HepG2 (cell line): Measurements from ENCODE around the gene HAGH. TPM values are rescaled to one million over a fixed set of nuclear protein-coding genes. Genes with fewer than 3 reads are reported as not detected.

Experiments
- AGO2 ChIP-seq: fragments of 200-400 bp; formaldehyde crosslinking; optimal IDR thresholded peaks from 2 replicates; pipeline ENCODE3; 2017; ENCODE audit warnings: mild to moderate bottlenecking, low read depth, low read length, moderate library complexity
- ARNTL ChIP-seq: sonication (generic); formaldehyde crosslinking; IDR thresholded peaks from 2 replicates; pipeline ENCODE4 v1.4.0; 2020; ENCODE audit warnings: mild to moderate bottlenecking, missing genetic modification reagents
- ATM ChIP-seq: fragments of 450-650 bp; IDR thresholded peaks from 2 replicates; pipeline ENCODE4 v1.7.1; 2017; ENCODE audit warnings: mild to moderate bottlenecking, borderline replicate concordance
- HNF4G ChIP-seq, 2 experiments: sonication (generic) in 1 of 2; formaldehyde crosslinking in 1 of 2; IDR thresholded peaks; 2 replicates each; pipeline versions ENCODE4 v1.4.0 to v1.6.1; 2011 to 2020; ENCODE audit warnings: borderline replicate concordance in 2 of 2, low read depth in 2 of 2, mild to moderate bottlenecking in 2 of 2, low read length in 1 of 2, missing genetic modification reagents in 1 of 2, moderate library complexity in 1 of 2
- KLF12 ChIP-seq: sonication (generic); formaldehyde crosslinking; IDR thresholded peaks from 2 replicates; pipeline ENCODE4 v1.4.0; 2020; ENCODE audit warnings: missing genetic modification reagents, borderline replicate concordance
- MBNL3 ChIP-seq: fragments of 250-450 bp; sonication (Bioruptor Pico); conservative IDR thresholded peaks from 2 replicates; pipeline ENCODE4 v1.8.0; 2022; ENCODE audit warnings: mild to moderate bottlenecking, inconsistent platforms
- NONO ChIP-seq, 2 experiments: fragments of 450-650 bp in 1 of 2; sonication (generic) in 1 of 2; formaldehyde crosslinking in 1 of 2; IDR thresholded peaks in 1 of 2; conservative IDR thresholded peaks in 1 of 2; 2 replicates each; pipeline versions ENCODE4 v1.6.1 to v1.8.0; 2017 to 2022; ENCODE audit warnings: mild to moderate bottlenecking in 1 of 2, missing genetic modification reagents in 1 of 2, moderate library complexity in 1 of 2
- RFX1 ChIP-seq: fragments of 450-650 bp; IDR thresholded peaks from 2 replicates; pipeline ENCODE4 v1.6.1; 2017
- SCMH1 ChIP-seq: sonication (generic); formaldehyde crosslinking; IDR thresholded peaks from 2 replicates; pipeline ENCODE4 v1.9.0; 2021; ENCODE audit warnings: missing genetic modification reagents, mild to moderate bottlenecking, borderline replicate concordance
- SP1 ChIP-seq, 2 experiments: fragments of 450-650 bp in 1 of 2; sonication (generic) in 1 of 2; formaldehyde crosslinking in 1 of 2; IDR thresholded peaks; 2 replicates each; pipeline versions ENCODE4 v1.4.0 to v1.6.1; 2016 to 2020; ENCODE audit warnings: missing genetic modification reagents in 1 of 2
- TCF7L2 ChIP-seq: IDR thresholded peaks from 2 replicates; pipeline ENCODE4 v1.6.1; 2011; ENCODE audit warnings: mild to moderate bottlenecking, low read depth, low read length, moderate library complexity
- ZNF282 ChIP-seq: fragments of 450-650 bp; IDR thresholded peaks from 2 replicates; pipeline ENCODE4 v1.6.1; 2018; ENCODE audit not compliant: partially characterized antibody
- ZNF790 ChIP-seq: sonication (generic); formaldehyde crosslinking; IDR thresholded peaks from 2 replicates; pipeline ENCODE4 v1.8.0; 2022; ENCODE audit warnings: missing genetic modification reagents, mild to moderate bottlenecking, borderline replicate concordance
- ZNF850 ChIP-seq: sonication (generic); formaldehyde crosslinking; conservative IDR thresholded peaks from 2 replicates; pipeline ENCODE4 v1.9.0; 2021; ENCODE audit warnings: mild to moderate bottlenecking, missing genetic modification reagents
- polyA plus RNA-seq, 8 experiments: library from polyadenylated mRNA; depleted of rRNA in 3 of 8; stranded (reverse) in 7 of 8; unstranded in 1 of 8; fragments of >200 nt; fragmentation: Illumina TruSeq in 4 of 8; extraction: Trizol in 4 of 8; gene quantifications; 2 replicates each; pipeline versions ENCODE4 v1.2.1 to v1.2.3, GENCODE V29; 2011 to 2016; ENCODE audit warnings: low read depth in 4 of 8, missing spikeins in 1 of 8, mixed read lengths in 1 of 8; ENCODE audit not compliant: insufficient read depth in 1 of 8
- total RNA-seq, 5 experiments: library from RNA; depleted of rRNA; stranded (reverse); fragments of >200 nt; fragmentation: Illumina TruSeq; extraction: Trizol; gene quantifications; 2 replicates each; pipeline ENCODE4 v1.2.3, GENCODE V29; 2016; ENCODE audit warnings: low read depth in 1 of 5
- TF ChIP-seq, protein P1 (sequence below): sonication (generic); IDR thresholded peaks from 2 replicates; pipeline ENCODE4 v1.6.1; 2016; ENCODE audit warnings: low read depth, borderline replicate concordance
- TF ChIP-seq, protein P2 (sequence below): sonication (generic); formaldehyde crosslinking; IDR thresholded peaks from 2 replicates; pipeline ENCODE4 v1.5.0; 2020; ENCODE audit warnings: mild to moderate bottlenecking, missing genetic modification reagents
- TF ChIP-seq, protein P3 (sequence below): sonication (generic); formaldehyde crosslinking; IDR thresholded peaks from 2 replicates; pipeline ENCODE4 v1.8.1; 2022; ENCODE audit warnings: mild to moderate bottlenecking, missing genetic modification reagents
- TF ChIP-seq, protein P4 (sequence below): sonication (generic); formaldehyde crosslinking; IDR thresholded peaks from 2 replicates; pipeline ENCODE4 v1.4.0; 2020; ENCODE audit warnings: missing genetic modification reagents, borderline replicate concordance
- TF ChIP-seq, protein P5 (sequence below): sonication (generic); formaldehyde crosslinking; IDR thresholded peaks from 2 replicates; pipeline ENCODE4 v1.4.0; 2020; ENCODE audit warnings: missing genetic modification reagents
- TF ChIP-seq, protein P6 (sequence below): sonication (generic); formaldehyde crosslinking; IDR thresholded peaks from 2 replicates; pipeline ENCODE4 v1.8.1; 2023; ENCODE audit warnings: mild to moderate bottlenecking, missing genetic modification reagents

HAGH gene
- total and polyA plus RNA-seq, 2 of the 13 experiments (the other 11 are each of a cell fraction or from before 2014, with no cell fraction given): 70.4 to 95.4 TPM

DNA sequence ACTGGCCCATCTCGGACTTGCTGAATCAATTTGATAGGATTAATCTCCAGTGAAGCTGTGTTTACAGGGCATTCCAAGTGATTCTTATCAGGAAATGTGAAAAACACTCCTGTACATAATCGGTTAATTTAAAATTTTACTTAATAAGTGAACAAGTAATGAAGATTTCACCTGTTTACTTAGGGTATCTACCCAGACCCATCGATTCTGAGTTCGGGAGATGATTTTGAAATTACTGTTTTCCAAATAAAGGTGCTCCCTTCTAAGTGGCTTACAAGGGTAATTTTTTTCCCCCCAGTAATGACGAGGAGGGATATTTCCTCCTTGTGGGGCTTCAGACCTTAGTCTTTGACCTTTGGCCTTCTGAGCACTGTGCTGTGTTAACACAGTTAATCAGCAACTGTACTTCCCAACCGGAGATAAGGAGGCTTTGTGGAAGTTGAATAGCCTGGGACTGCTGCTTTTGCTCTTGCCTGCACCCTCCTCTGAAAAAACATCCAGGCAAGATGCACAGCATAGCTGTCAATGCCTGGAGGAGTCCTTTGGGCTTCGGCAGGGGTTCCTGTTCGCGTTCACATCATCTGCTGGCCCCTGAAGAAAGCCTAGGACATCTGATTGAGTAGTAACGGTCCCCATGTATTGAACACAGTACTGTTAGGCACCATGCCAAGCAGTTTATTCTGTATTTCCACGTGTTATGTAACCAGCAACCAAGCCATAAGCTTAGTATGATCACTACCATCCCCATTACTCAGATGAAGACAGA, 2.2 kb upstream of the HAGH start (continued):
- TF ChIP-seq HNF4G (IDR thresholded peaks at IDR 0.05; ENCODE audit: borderline replicate concordance, low read depth, low read length) (peak; percentile 95), HNF4G (CRISPR knock-in tag; IDR thresholded peaks at IDR 0.05; ENCODE audit: borderline replicate concordance, low read depth) (peak; percentile 77; the same call in 1 of the 2 replicates), MBNL3 (no peak), SP1 (IDR thresholded peaks at IDR 0.05) (no peak), SP1 (CRISPR knock-in tag; IDR thresholded peaks at IDR 0.05) (no peak), ZNF790 (no peak), RFX1 (no peak), ZNF850 (no peak), TCF7L2 (no peak), AGO2 (no peak), SCMH1 (CRISPR knock-in tag) (no peak), ATM (no peak), ZNF282 (no peak), NONO (IDR thresholded peaks at IDR 0.05) (no peak), NONO (CRISPR knock-in tag; conservative IDR thresholded peaks at IDR 0.05) (peak; percentile 64), KLF12 (CRISPR knock-in tag) (0 out of 2 replicates have a peak, but pooled peaks have one; percentile 11), ARNTL (peak; percentile 20; the same call in 1 of the 2 replicates)
- TF ChIP-seq, protein P1, sequence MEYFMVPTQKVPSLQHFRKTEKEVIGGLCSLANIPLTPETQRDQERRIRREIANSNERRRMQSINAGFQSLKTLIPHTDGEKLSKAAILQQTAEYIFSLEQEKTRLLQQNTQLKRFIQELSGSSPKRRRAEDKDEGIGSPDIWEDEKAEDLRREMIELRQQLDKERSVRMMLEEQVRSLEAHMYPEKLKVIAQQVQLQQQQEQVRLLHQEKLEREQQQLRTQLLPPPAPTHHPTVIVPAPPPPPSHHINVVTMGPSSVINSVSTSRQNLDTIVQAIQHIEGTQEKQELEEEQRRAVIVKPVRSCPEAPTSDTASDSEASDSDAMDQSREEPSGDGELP: peak; percentile 51; the same call in 1 of the 2 replicates
- TF ChIP-seq, protein P2, sequence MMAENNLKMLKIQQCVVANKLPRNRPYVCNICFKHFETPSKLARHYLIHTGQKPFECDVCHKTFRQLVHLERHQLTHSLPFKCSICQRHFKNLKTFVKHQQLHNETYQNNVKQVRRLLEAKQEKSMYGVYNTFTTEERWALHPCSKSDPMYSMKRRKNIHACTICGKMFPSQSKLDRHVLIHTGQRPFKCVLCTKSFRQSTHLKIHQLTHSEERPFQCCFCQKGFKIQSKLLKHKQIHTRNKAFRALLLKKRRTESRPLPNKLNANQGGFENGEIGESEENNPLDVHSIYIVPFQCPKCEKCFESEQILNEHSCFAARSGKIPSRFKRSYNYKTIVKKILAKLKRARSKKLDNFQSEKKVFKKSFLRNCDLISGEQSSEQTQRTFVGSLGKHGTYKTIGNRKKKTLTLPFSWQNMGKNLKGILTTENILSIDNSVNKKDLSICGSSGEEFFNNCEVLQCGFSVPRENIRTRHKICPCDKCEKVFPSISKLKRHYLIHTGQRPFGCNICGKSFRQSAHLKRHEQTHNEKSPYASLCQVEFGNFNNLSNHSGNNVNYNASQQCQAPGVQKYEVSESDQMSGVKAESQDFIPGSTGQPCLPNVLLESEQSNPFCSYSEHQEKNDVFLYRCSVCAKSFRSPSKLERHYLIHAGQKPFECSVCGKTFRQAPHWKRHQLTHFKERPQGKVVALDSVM (CRISPR knock-in tag): peak; percentile 66; the same call in 1 of the 2 replicates
- TF ChIP-seq, protein P3, sequence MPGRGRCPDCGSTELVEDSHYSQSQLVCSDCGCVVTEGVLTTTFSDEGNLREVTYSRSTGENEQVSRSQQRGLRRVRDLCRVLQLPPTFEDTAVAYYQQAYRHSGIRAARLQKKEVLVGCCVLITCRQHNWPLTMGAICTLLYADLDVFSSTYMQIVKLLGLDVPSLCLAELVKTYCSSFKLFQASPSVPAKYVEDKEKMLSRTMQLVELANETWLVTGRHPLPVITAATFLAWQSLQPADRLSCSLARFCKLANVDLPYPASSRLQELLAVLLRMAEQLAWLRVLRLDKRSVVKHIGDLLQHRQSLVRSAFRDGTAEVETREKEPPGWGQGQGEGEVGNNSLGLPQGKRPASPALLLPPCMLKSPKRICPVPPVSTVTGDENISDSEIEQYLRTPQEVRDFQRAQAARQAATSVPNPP (CRISPR knock-in tag): peak; percentile 61; the same call in 1 of the 2 replicates
- TF ChIP-seq, protein P4, sequence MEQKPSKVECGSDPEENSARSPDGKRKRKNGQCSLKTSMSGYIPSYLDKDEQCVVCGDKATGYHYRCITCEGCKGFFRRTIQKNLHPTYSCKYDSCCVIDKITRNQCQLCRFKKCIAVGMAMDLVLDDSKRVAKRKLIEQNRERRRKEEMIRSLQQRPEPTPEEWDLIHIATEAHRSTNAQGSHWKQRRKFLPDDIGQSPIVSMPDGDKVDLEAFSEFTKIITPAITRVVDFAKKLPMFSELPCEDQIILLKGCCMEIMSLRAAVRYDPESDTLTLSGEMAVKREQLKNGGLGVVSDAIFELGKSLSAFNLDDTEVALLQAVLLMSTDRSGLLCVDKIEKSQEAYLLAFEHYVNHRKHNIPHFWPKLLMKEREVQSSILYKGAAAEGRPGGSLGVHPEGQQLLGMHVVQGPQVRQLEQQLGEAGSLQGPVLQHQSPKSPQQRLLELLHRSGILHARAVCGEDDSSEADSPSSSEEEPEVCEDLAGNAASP (CRISPR knock-in tag): 0 out of 2 replicates have a peak, but pooled peaks have one; percentile 27
- TF ChIP-seq, protein P5, sequence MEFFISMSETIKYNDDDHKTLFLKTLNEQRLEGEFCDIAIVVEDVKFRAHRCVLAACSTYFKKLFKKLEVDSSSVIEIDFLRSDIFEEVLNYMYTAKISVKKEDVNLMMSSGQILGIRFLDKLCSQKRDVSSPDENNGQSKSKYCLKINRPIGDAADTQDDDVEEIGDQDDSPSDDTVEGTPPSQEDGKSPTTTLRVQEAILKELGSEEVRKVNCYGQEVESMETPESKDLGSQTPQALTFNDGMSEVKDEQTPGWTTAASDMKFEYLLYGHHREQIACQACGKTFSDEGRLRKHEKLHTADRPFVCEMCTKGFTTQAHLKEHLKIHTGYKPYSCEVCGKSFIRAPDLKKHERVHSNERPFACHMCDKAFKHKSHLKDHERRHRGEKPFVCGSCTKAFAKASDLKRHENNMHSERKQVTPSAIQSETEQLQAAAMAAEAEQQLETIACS: no peak
- TF ChIP-seq, protein P6, sequence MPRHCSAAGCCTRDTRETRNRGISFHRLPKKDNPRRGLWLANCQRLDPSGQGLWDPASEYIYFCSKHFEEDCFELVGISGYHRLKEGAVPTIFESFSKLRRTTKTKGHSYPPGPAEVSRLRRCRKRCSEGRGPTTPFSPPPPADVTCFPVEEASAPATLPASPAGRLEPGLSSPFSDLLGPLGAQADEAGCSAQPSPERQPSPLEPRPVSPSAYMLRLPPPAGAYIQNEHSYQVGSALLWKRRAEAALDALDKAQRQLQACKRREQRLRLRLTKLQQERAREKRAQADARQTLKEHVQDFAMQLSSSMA (CRISPR knock-in tag): peak; percentile 49; the same call in 1 of the 2 replicates
